DMS79 (cell line): ENCODE results near the gene C1orf210.
A peak's percentile ranks its signal among the peaks of the same experiment; 100 is the strongest.

Experiments used
- DNase-seq: peaks from one replicate; lab custom pipeline; 2025; lab: John Stamatoyannopoulos, UW

Gene C1orf210

DNA sequence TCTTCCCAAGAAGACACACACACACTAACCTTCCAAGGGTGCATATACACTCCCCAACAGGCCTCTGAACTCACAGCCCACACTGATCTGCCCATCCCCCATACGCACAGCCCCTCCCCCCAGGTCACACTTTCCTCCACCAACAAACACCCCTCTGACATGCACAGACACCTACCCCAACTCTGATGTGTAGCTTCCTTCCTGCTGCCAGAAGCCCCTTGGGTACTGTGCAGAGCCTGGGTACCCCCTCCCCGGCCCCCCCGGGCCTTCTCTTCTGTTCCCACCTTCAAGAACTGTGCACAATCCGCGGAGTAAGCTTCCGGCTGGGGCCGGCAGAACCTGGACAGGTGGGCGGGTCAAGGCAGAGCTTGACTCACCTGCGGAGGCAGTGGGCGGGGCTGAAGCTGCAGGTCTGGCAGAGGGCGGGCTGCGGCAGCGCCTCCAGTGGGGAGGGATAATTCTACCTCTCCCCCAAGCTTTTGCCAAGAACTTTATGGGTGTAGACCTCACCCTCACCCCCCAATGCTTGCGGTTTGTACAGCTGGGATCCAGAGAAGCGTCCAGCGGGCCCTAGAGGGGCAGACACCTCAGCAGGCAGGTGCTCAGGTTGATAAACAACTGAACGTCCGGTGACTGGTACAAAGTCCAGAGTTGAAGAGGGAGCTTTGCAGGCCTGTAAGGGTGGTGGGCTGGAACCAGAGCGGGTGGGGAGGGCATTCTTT lies at the start of gene C1orf210:
Gene C1orf210, minus strand, starts transcription at position 313 of the 722 bp plus-strand sequence. CDS start 2,311 bp downstream, outside the sequence.
- peak; percentile 79 for DNase-seq

DNA sequence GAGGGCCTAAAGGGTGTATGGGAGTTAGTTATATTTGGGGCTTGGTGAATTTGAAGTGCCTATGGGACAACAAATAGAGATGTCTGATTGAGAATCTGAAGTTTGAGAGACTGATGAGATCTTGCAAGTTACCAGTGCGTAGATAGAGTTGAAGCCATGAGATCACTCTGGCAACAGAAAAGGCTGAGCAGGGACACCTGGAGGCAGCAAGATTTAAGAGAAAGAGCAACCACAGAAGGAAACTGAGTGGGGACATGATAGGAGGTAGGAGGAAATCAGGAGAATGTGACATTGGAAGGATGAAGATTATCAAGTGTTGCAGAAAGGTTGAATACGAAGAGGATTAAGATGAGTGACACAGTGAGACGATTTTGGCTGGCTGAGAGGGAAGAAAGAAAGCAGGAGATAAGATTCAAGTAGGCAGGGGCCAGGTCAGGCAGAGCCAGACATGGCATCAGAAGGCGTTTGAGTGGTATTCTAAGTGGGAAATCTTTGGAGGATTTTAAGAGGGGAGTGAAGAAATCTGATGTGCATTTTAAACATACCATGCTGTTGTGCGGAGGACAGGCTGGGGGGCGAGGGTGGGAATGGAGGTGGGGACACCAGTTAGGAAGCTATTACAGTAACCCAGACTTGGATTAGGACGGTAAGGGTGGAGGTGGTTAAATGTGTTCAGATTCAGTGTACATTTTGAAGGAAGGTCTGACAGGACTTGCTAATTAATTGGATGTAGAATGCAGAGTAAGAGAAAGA lies 49.2 kb upstream of the C1orf210 start:
- no peak for DNase-seq

DNA sequence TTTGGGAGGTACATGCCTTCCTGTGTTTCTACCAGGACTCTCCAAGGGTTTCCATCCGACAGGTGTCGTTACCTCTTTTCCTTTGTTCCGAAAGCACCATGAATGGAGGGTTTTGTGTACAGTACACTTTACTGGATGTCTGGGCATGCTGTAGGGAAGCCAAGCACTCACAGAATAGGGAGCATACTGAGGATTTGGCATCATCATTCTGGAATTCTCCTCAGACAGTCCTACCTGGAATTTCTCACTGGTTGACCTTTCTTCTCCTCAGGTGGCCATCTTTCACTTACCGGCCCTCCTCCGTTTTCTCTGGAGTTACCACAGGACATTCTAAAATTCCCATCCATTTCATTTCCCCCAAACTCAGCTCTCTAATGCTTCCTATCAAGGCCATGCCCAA lies 46.3 kb upstream of the C1orf210 start:
- DNase-seq = no peak

DNA sequence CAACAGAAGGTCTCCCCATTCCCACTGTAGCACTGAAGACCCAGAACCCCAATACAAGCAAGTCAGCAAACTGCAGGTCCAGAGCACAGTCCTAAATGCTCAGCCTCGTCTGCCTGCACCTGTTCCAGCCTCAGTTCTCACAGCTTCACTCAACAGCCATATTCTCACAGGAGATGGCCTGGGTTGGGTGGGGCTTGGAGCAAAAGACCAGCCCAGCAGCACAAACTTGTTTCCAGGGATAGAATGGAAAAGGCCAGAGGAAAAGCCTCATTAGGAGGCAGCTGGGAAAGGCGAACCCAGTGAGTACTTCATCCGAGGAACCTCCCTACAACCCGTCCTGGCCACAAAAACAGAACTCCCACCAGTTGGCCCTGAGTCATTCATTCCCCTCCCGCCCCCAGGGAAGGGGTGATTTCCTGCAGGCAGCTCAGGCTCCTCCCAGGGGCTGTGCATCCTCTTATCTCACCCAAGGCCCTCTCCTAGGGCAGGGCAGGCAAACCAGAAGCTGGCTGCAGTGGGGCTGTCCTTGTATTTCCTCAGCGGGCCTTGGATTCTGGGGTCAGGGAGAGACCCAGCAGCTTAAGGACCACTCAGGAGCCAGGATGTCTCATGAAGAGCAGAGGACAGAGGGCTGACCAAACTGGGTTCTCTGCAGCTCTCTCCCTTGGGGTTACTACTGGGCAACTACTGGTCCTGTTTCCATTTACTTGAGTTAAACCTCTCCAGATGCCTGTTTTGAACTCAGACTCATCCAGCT lies 44.8 kb upstream of the C1orf210 start:
- DNase-seq = no peak

GRCh38 chr1:43327549-43328292 lies 42.3 kb upstream of the C1orf210 start:
- DNase-seq = no peak

- no peak for DNase-seq
Measured at GRCh38 chr1:43325381-43325780, 40.0 kb upstream of the C1orf210 start.

DNA sequence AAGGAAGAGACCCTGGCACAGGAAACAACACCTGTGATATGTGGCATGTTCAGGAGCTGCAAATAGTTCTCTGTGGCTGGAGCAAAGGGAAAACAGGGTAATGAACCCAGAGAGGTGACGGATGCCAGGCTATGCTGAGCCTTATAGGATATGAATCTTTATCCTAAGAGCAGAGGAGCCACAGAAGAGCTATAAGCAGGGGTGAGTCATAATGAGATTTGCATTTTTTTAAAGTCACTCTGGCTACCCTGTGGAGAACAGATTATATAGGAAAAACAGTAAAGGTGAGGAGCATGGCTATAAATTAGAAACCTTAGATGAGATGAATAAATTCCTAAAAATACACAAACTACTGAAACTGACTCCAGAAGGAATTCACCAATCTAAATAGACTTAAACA lies 39.4 kb upstream of the C1orf210 start:
- no peak for DNase-seq

GRCh38 chr1:43322506-43322905 lies 37.1 kb upstream of the C1orf210 start:
- no peak for DNase-seq

DNA sequence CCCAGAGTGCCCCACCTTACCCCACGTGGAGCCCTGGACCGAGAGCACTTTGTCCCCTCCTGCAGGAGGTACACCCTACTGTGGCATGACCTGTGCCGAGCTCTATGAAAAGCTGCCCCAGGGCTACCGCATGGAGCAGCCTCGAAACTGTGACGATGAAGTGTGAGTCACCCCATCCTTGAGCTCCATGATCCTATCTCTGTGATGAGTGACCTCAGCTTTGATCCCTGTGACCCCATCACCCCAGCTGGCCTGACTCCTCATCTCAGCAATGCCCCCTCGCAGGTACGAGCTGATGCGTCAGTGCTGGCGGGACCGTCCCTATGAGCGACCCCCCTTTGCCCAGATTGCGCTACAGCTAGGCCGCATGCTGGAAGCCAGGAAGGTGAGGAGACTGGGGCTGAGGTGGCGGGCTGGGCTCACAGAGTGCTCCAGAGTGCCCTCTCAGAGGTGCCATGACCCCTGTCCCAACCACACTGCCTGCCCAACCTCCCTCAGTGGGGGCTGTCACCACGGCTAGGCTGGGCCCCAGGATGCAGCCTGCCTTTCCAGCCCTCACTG lies 36.0 kb upstream of the C1orf210 start:
- no peak for DNase-seq

GRCh38 chr1:43319766-43320165 lies 34.4 kb upstream of the C1orf210 start:
- DNase-seq = no peak

DNA sequence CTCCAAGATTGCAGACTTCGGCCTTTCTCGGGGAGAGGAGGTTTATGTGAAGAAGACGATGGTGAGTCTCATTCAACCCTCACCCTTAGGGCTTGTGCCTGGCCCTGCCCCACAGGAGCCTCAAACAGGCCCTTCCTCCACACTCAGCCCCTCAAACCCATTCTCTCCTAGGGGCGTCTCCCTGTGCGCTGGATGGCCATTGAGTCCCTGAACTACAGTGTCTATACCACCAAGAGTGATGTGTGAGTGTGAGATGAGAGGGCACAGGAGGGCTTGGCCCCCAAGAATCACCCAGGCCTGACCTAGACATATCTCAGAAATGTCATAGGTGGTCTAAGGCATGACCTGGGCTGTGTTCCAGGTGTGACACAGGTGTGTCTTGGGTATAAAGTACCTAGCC lies 33.9 kb upstream of the C1orf210 start:
- no peak for DNase-seq

- no peak for DNase-seq
Measured at GRCh38 chr1:43318831-43319230, 33.5 kb upstream of the C1orf210 start.

DNA sequence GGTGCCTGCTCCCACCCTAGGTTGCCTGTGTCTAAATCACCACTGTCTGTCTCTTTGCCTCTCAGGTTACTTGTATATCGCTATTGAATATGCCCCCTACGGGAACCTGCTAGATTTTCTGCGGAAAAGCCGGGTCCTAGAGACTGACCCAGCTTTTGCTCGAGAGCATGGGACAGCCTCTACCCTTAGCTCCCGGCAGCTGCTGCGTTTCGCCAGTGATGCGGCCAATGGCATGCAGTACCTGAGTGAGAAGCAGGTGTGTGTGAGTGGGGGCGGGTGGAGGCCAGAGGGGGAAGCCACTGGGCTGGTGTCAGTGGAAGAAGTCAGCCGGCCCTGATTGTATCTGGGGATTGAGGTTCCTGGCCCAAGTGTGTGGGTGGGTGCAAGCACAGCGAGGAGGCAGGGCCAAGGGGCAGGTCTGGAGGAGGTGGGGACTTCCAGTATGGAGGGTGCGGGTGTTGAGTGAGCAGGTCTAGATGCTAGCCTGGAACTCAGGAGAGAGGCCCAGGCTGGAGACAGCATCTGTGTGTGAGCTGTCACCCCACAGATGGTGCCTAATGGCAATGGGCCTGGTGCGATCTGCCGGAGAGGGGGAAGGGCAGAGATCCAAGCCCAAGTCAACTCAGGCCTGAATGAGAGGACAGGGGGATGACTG lies 32.6 kb upstream of the C1orf210 start:
- DNase-seq = no peak

DNA sequence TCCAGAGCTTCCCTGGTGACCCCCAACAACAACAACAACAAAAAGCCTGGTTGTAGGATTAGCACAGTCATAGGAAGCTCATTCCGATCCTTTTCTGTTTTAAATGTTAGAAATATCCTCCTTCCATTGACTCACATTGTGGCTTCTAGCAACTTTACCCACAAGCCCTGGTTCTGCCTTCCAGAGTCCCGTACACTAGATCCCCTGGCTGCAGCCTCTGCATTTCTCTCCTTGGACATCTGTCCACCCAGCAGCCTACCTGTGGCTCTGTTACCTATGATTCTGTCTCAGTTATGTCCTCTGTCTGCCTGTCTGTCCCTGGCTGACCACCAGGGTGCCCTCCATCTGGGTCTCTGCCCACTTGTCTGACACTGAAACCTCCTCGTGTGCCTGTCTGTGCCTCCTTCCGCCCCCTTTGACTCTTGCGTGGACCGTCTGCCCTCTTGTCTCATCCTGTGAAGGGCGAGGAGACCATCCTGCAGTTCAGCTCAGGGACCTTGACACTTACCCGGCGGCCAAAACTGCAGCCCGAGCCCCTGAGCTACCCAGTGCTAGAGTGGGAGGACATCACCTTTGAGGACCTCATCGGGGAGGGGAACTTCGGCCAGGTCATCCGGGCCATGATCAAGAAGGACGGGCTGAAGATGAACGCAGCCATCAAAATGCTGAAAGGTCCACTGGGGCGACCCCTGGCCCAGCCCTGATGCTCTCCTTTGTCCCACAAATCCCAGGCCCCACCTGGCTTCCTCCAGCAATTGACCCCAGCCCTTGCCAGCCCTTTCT lies 31.5 kb upstream of the C1orf210 start:
- DNase-seq = no peak

DNA sequence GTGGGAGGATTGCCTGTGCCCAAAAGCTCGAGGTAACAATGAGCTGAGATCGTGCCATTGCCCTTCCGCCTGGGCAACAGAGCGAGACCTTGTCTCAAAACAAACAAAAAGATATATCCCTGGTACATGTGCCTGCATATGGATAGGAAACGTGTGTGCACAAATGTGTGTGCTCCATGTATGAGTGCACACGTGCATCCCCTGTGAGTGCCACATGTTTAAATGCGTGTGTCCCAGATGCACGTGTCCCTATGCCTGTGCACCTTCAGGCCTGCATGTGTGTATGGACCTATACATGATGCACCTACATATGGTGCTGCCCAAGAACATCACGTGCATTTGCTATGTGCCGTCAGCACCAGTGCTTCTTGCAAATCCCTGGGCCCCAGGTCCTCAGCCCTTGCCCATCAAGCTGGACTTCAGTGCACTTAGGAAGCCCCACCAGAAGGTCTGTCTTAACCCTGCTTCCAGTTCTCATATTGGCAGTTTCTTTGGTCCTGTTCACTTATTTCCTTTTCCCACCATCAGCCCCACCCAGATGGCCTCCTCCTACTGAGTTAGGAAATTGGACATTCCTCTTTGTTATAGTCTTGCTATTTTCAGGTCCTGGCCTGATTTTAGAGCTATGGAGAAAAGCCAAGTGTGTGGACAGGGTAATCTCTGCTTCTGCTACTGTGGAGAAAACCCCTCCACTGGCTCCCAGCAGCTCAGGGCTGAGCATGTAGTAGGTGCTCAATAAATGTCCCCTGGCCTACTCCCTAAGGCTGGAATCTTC lies 30.8 kb upstream of the C1orf210 start:
- DNase-seq = no peak

- no peak for DNase-seq
Measured at GRCh38 chr1:43315481-43315880, 30.1 kb upstream of the C1orf210 start.

GRCh38 chr1:43314233-43314632 lies 28.9 kb upstream of the C1orf210 start:
- DNase-seq = no peak

DNA sequence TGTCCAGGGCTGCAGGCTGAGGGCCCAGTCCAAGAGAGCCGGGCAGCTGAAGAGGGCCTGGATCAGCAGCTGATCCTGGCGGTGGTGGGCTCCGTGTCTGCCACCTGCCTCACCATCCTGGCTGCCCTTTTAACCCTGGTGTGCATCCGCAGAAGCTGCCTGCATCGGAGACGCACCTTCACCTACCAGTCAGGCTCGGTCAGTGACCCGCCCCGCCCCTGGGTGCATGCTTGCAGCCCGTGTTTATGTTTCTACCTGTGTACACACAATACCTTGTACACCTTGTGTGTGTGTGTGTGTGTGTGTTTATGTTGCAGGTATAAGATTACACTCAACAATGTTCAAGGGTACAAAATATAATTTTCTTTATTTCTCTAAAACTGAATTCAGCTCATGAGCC lies 28.4 kb upstream of the C1orf210 start:
- no peak for DNase-seq

GRCh38 chr1:43312663-43313515 lies 27.5 kb upstream of the C1orf210 start:
- DNase-seq = no peak
